Adipocyte (in vitro differentiated cells): Measurements from ENCODE around the gene MAP4K2.
"Not testable (repeated sequence)": the region's sequence is repeated elsewhere in the genome, so short reads cannot be mapped to it uniquely, and the experiment has no call there.

Source experiments
- DNase-seq: peaks from one replicate; pipeline ENCODE4 v3.0.0-alpha.2; 2015; ENCODE audit warnings: low read depth
- H3K27me3 ChIP-seq: replicated peaks from 2 replicates; pipeline ENCODE4 v1.7.0; 2013; ENCODE audit warnings: mild to moderate bottlenecking, low read length, moderate library complexity; ENCODE audit not compliant: control insufficient read depth, insufficient read depth
- H3K36me3 ChIP-seq: 2 replicates; pipeline ENCODE4 v1.7.0; 2013; ENCODE audit warnings: low read length, mild to moderate bottlenecking, moderate library complexity; ENCODE audit not compliant: control insufficient read depth, insufficient read depth, severe bottlenecking
- H3K4me1 ChIP-seq: 2 replicates; pipeline ENCODE4 v1.7.0; 2013; ENCODE audit warnings: mild to moderate bottlenecking, low read length, moderate library complexity; ENCODE audit not compliant: control insufficient read depth, insufficient read depth
- H3K4me3 ChIP-seq: 2 replicates; pipeline ENCODE4 v1.7.0; 2013; ENCODE audit warnings: mild to moderate bottlenecking, low read length, moderate library complexity
- H3K9ac ChIP-seq: 2 replicates; pipeline ENCODE4 v1.7.0; 2013; ENCODE audit warnings: mild to moderate bottlenecking, low read length, moderate library complexity
- H3K9me3 ChIP-seq: 2 replicates; pipeline ENCODE4 v1.7.0; 2013; ENCODE audit warnings: mild to moderate bottlenecking, low read length, moderate library complexity; ENCODE audit not compliant: control insufficient read depth

Gene MAP4K2

DNA sequence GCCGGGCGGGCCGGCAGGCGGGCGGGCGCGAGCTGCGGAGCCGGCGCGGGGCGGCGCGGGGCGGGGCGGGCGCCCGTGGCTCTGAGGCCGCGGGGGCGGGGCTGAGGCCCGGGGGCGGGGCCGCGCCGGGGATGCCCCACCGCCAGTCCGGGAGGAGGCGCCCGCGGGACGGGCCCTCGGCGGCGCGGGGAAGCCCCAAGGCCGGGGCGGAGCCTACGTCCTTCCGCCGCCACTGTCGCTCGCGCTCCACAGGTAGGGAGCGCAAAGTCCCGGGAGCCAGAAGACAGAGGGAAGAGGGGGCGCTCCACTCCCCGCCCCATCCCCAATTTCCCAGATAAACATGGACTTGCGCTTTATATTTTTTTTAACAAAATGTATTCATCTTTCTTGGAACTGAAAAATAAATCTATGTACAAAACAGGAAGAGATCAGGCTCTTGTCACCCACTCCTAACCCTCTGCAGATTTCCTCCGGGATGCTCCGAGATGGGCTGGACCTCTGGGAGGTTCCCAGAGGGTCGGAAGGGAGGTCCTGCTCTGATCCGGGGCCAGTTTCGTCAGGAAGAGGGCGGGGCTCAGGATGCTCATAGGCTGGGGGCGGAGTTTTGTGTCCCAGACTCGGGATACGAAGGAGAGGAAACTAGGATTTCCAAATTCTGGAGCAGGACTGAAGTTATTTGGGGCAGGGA, at the start of gene MAP4K2:
MAP4K2 (minus strand) TSS at position 57 of the 688 bp plus-strand sequence. CDS start 65 bp downstream, outside the sequence.
- peaks cover 12% of the 10 kb centered on the region for H3K4me1 ChIP-seq
- H3K36me3 ChIP-seq = peaks cover 25% of the 10 kb centered on the region
- no peaks in the 10 kb centered on the region for H3K9me3 ChIP-seq

GRCh38 chr11:64851831-64852351, 48.9 kb upstream of the MAP4K2 start:
- H3K36me3 ChIP-seq = peaks cover 15% of the 10 kb centered on the region
- DNase-seq = no peak

More for the DNA sequence above, at the start of gene MAP4K2:
- peak; percentile 97 for DNase-seq
- Histone ChIP-seq H3K27me3 (no peaks in the 10 kb centered on the region), H3K9ac (peak within 1 kb of the TSS; percentile 85), H3K4me3 (peak within 1 kb of the TSS; percentile 91)

GRCh38 chr11:64850979-64851567, 48.1 kb upstream of the MAP4K2 start:
- Histone ChIP-seq H3K27me3 (no peaks in the 10 kb centered on the region), H3K4me3 (no peak overlapping the region), H3K36me3 (peaks cover 15% of the 10 kb centered on the region), H3K9me3 (no peaks in the 10 kb centered on the region), H3K9ac (no peak overlapping the region), H3K4me1 (peaks cover 31% of the 10 kb centered on the region)
- DNase-seq = peak; percentile 62

More at GRCh38 chr11:64851831-64852351, 48.9 kb upstream of the MAP4K2 start:
- no peak overlapping the region for H3K4me3 ChIP-seq
- H3K9me3 ChIP-seq = no peaks in the 10 kb centered on the region
- H3K4me1 ChIP-seq = peaks cover 39% of the 10 kb centered on the region
- H3K9ac ChIP-seq = no peak overlapping the region
- no peaks in the 10 kb centered on the region for H3K27me3 ChIP-seq

GRCh38 chr11:64849598-64850356, 46.8 kb upstream of the MAP4K2 start:
- no peak for DNase-seq
- Histone ChIP-seq H3K27me3 (no peaks in the 10 kb centered on the region), H3K4me3 (no peak overlapping the region), H3K9ac (peak overlapping the region; percentile 2), H3K36me3 (peaks cover 15% of the 10 kb centered on the region), H3K4me1 (peaks cover 18% of the 10 kb centered on the region), H3K9me3 (no peaks in the 10 kb centered on the region)

DNA sequence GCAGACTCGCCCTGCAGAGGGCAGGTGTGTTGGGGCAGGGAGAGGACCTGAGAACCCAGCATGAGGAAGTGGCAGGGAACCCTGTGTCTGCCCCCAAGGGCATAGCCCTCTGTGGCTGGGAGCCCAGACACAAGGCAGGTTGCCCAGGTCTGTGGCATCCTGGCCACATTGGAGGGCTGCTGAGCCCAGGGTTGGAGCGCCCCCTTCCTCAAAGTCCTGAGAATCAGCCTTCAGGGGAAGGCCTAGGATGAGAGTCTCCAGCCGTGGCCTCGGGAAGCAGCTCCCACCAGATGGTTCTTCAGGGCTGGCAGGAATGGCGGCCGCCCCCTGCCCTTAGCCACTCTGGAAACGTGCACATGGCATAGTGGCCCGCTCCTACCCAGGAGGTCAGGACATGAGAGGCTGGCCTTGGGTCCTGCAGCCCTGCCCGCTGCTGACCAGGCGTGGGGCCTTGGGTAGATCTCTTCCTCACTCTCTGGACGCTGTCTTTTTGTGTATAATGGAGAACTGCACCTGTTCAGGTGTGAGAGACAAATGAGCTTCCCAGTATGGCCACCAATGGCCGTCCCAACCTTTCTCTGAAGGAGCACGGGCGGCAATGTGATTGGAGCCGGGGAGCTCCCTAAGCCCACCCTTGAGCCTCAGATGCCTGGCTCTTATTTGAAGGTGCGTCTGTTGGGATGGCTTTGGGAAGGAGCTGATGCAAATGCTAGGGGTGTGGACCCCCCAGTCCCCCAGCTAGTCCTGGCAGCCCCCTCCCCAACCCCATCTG, 46.0 kb upstream of the MAP4K2 start:
- Histone ChIP-seq H3K9ac (no peak overlapping the region), H3K27me3 (no peaks in the 10 kb centered on the region), H3K4me3 (no peak overlapping the region), H3K9me3 (no peaks in the 10 kb centered on the region), H3K4me1 (peaks cover 11% of the 10 kb centered on the region), H3K36me3 (peaks cover 8% of the 10 kb centered on the region)
- no peak for DNase-seq

DNA sequence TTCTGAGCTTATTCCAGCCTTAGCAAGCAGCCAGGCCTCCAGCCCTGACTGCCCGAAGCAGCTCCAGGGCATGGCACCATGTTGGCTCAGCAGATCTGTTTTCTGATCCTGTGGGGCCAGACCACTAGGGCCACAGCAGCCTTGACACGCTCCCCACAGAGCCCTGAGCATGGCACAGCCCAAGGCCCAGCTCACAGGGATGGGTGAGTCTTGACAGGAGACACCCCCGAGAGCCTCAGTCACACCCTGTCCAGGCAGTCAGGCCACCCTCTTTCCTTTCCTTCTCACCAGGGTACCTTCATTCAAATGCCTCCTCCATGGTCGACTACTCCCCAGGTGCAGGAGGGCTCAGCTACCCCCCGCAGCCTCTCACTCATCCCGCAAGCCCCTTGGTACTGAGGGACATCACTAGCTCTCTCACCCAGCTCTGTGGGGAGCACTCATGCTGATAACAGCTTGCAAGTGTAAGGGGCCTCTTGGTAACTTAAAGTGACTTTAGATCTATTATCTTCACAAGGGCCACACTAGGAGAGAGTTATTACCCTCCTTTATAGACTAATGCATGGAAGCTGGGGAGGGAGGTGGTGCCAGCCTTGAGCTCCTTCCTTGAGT, 45.3 kb upstream of the MAP4K2 start:
- Histone ChIP-seq H3K4me1 (peaks cover 11% of the 10 kb centered on the region), H3K9me3 (no peaks in the 10 kb centered on the region), H3K4me3 (no peak overlapping the region), H3K9ac (no peak overlapping the region), H3K27me3 (no peaks in the 10 kb centered on the region), H3K36me3 (peaks cover 3% of the 10 kb centered on the region)
- DNase-seq = no peak

GRCh38 chr11:64846998-64847666, 44.1 kb upstream of the MAP4K2 start:
- Histone ChIP-seq H3K36me3 (no peaks in the 10 kb centered on the region), H3K9ac (peak overlapping the region; percentile 17)
- peak; percentile 98 for DNase-seq

GRCh38 chr11:64845776-64846129, 42.7 kb upstream of the MAP4K2 start:
- not testable (repeated sequence) for H3K36me3 ChIP-seq, H3K27me3 ChIP-seq, H3K9ac ChIP-seq, H3K9me3 ChIP-seq, DNase-seq, H3K4me3 ChIP-seq
- H3K4me1 ChIP-seq = peaks cover 11% of the 10 kb centered on the region

More at GRCh38 chr11:64846998-64847666, 44.1 kb upstream of the MAP4K2 start:
- H3K27me3 ChIP-seq = no peaks in the 10 kb centered on the region
- H3K4me1 ChIP-seq = peaks cover 11% of the 10 kb centered on the region
- H3K4me3 ChIP-seq = no peak overlapping the region
- no peaks in the 10 kb centered on the region for H3K9me3 ChIP-seq

DNA sequence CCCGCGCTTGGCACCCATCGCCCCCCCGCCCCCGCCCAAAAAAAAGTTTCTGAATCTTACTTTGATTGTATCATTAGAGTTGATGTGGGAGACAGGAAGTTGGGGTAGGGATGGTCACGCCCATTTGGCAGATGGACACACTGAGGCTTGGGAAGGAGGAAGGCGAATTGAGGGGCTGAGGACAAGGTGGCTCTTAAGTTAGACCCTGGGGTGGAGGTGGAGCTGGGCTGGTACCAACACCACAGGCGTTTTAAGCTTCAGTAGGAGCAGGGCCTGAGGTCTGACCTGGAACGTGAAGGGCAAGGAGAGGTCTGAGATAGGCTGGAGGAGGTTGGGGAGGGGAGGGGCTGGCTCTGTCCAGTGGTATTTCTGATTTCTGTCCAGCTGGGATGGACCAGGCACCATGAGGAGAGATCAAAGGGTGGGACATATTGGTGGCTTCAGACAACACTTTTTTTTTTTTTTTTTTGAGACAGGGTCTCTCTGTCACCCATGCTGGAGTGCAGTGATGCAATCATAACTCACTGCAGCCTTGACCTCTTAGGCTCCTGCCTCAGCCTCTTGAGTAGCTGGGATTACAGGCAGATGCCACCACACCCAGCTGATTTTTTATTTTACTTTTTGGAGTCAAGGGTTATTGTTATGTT, 42.2 kb upstream of the MAP4K2 start:
- no peaks in the 10 kb centered on the region for H3K9me3 ChIP-seq
- no peaks in the 10 kb centered on the region for H3K36me3 ChIP-seq
- H3K27me3 ChIP-seq = no peaks in the 10 kb centered on the region
- no peak overlapping the region for H3K4me3 ChIP-seq
- H3K4me1 ChIP-seq = peaks cover 11% of the 10 kb centered on the region
- H3K9ac ChIP-seq = no peak overlapping the region
- DNase-seq = no peak
